ENCODE results near the gene ADPRH.

DNA sequence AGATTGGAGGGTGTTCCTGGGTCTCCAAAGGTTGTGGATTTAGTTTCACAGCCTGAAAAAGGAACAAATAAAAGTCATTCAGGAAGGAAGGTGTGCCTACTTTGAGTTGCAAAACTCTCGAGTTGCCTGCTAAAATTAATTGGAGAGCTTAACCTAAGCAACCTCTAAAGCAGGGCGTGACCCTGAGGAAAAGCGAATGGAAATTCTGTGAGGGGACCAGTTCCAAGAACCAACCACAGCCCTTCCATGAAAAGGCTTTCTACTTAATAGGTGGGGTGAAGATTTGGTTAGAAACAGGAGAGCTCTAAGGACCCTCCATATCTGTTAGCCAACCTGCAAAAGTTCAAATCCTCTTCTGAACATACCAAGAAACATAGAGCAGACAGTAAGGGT lies 21.4 kb upstream of the ADPRH start:
- TF ChIP-seq, protein P1, sequence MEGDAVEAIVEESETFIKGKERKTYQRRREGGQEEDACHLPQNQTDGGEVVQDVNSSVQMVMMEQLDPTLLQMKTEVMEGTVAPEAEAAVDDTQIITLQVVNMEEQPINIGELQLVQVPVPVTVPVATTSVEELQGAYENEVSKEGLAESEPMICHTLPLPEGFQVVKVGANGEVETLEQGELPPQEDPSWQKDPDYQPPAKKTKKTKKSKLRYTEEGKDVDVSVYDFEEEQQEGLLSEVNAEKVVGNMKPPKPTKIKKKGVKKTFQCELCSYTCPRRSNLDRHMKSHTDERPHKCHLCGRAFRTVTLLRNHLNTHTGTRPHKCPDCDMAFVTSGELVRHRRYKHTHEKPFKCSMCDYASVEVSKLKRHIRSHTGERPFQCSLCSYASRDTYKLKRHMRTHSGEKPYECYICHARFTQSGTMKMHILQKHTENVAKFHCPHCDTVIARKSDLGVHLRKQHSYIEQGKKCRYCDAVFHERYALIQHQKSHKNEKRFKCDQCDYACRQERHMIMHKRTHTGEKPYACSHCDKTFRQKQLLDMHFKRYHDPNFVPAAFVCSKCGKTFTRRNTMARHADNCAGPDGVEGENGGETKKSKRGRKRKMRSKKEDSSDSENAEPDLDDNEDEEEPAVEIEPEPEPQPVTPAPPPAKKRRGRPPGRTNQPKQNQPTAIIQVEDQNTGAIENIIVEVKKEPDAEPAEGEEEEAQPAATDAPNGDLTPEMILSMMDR (conservative IDR thresholded peaks at IDR 0.05; ENCODE audit: low read length) = no peak
- TF ChIP-seq EZH2phosphoT487 (IDR thresholded peaks at IDR 0.05; ENCODE audit: borderline replicate concordance) = no peak

Data from Loucy (cell line).